GM12878 (cell line): ENCODE results near the gene UQCC2. TPM values are rescaled to one million over a fixed set of nuclear protein-coding genes. Genes with fewer than 3 reads are reported as not detected.

Experiments
- ATAC-seq: fragments of 200-7000 bp; cut with Tn5 transposase; 3 replicates; pipeline ENCODE4 v1.9.1; 2020; ENCODE audit warnings: mild to moderate bottlenecking, moderate library complexity
- BruUV-seq: library from RNA; stranded (reverse); fragments of 400-500 nt; replicated peaks from 2 replicates; lab custom pipeline; 2021; lab: Mats Ljungman, UMichigan
- CTCF ChIA-PET: fragments of 300-600 bp; sonication (Branson Sonifier 250); formaldehyde crosslinking; extraction: SDS; loops from one replicate; lab custom pipeline; 2021; ENCODE audit warnings: inconsistent platforms; lab: Yijun Ruan, JAX
- POLR2A ChIA-PET: fragments of 350-600 bp; formaldehyde crosslinking; extraction: SDS; loops from one replicate; lab custom pipeline; 2021; ENCODE audit warnings: inconsistent platforms; lab: Charles Lee
- RAD21 ChIA-PET: fragments of 300-600 bp; sonication (Branson Sonifier 250); formaldehyde crosslinking; loops from one replicate; lab custom pipeline; 2023; ENCODE audit warnings: antibody characterized with exemption; ENCODE audit not compliant: unreplicated experiment; lab: Charles Lee
- SMC1A ChIA-PET: fragments of 300-600 bp; sonication (Branson Sonifier 250); formaldehyde crosslinking; loops from one replicate; lab custom pipeline; 2023; ENCODE audit not compliant: unreplicated experiment, uncharacterized antibody; lab: Charles Lee
- DNase-seq: peaks from one replicate; pipeline ENCODE4 v3.0.0-alpha.2; 2011; ENCODE audit warnings: low read depth, low spot score
- FAIRE-seq: peaks from 3 replicates; lab custom pipeline; 2011; peaks lifted over from hg19 to GRCh38; lab: Jason Lieb, UNC
- H2AFZ ChIP-seq: 2 replicates; pipeline ENCODE4 v1.6.0; 2011; ENCODE audit warnings: low read depth, low read length, control low read depth; ENCODE audit not compliant: control insufficient read depth
- H3K27ac ChIP-seq: 2 replicates; pipeline ENCODE4 v1.5.1; 2011; ENCODE audit warnings: control low read depth; ENCODE audit not compliant: control insufficient read depth, insufficient read depth
- H3K27me3 ChIP-seq, 2 experiments: replicated peaks in 1 of 2; 2 replicates each; pipeline versions ENCODE4 v1.6.0 to v1.6.1; 2011; ENCODE audit warnings: low read length in 1 of 2; ENCODE audit not compliant: control insufficient read depth in 2 of 2, insufficient read depth in 2 of 2
- H3K36me3 ChIP-seq, 2 experiments: 2 replicates each; pipeline ENCODE4 v1.5.1; 2011; ENCODE audit warnings: low read length in 1 of 2; ENCODE audit not compliant: control insufficient read depth in 2 of 2, insufficient read depth in 2 of 2
- H3K4me1 ChIP-seq: 2 replicates; pipeline ENCODE4 v1.6.1; 2011; ENCODE audit warnings: mild to moderate bottlenecking, low read length, moderate library complexity, mixed read lengths; ENCODE audit not compliant: control insufficient read depth, insufficient read depth
- H3K4me2 ChIP-seq: 2 replicates; pipeline ENCODE4 v1.6.0; 2011; ENCODE audit warnings: control low read depth; ENCODE audit not compliant: control insufficient read depth, insufficient read depth
- H3K4me3 ChIP-seq: fragments of 200-600 bp; sonication (generic); 2 replicates; pipeline ENCODE4 v1.5.1; 2016
- H3K79me2 ChIP-seq: 2 replicates; pipeline ENCODE4 v1.6.0; 2011; ENCODE audit warnings: low read length; ENCODE audit not compliant: control insufficient read depth, insufficient read depth
- H3K9ac ChIP-seq: 2 replicates; pipeline ENCODE4 v1.8.0; 2011; ENCODE audit warnings: low read length, control low read depth, mixed read lengths; ENCODE audit not compliant: control insufficient read depth, insufficient read depth
- H3K9me3 ChIP-seq: replicated peaks from 3 replicates; pipeline ENCODE4 v1.5.1; 2011; ENCODE audit warnings: mild to moderate bottlenecking, low read length; ENCODE audit not compliant: control insufficient read depth, insufficient read depth
- H4K20me1 ChIP-seq: 2 replicates; pipeline ENCODE4 v1.6.0; 2011; ENCODE audit not compliant: control insufficient read depth, insufficient read depth
- ATF2 ChIP-seq: IDR thresholded peaks from 2 replicates; pipeline ENCODE4 v1.6.1; 2012; ENCODE audit warnings: low read length, inconsistent platforms
- CEBPZ ChIP-seq: fragments of 150-350 bp; IDR thresholded peaks from 2 replicates; pipeline ENCODE4 v1.6.1; 2016; ENCODE audit warnings: low read depth, low read length
- CHD1 ChIP-seq: IDR thresholded peaks from 2 replicates; pipeline ENCODE4 v1.6.1; 2012; ENCODE audit warnings: low read depth, low read length, improper control_type of control experiment
- ELK1 ChIP-seq: IDR thresholded peaks from 2 replicates; pipeline ENCODE4 v1.6.1; 2012; ENCODE audit warnings: low read depth, low read length, improper control_type of control experiment
- EP300 ChIP-seq, 2 experiments: fragments of 150-350 bp in 1 of 2; IDR thresholded peaks; 2 replicates each; pipeline ENCODE4 v1.6.1; 2011 to 2012; ENCODE audit warnings: low read depth in 2 of 2, low read length in 2 of 2, borderline replicate concordance in 1 of 2, improper control_type of control experiment in 1 of 2, inconsistent platforms in 1 of 2; ENCODE audit not compliant: control insufficient read depth in 1 of 2
- HDAC2 ChIP-seq: fragments of 200-600 bp; sonication (generic); IDR thresholded peaks from 2 replicates; pipeline ENCODE4 v1.6.1; 2017
- MAX ChIP-seq: IDR thresholded peaks from 2 replicates; pipeline ENCODE4 v1.6.1; 2012; ENCODE audit warnings: low read depth, low read length, improper control_type of control experiment
- MEF2A ChIP-seq: IDR thresholded peaks from 2 replicates; pipeline ENCODE4 v1.6.1; 2011; ENCODE audit warnings: low read depth, mild to moderate bottlenecking, low read length, moderate library complexity; ENCODE audit not compliant: insufficient read depth
- RUNX3 ChIP-seq: IDR thresholded peaks from 2 replicates; pipeline ENCODE4 v1.6.1; 2012; ENCODE audit warnings: low read length, inconsistent platforms
- SPI1 ChIP-seq: IDR thresholded peaks from 2 replicates; pipeline ENCODE4 v1.6.1; 2011; ENCODE audit warnings: low read depth, mild to moderate bottlenecking, low read length, moderate library complexity, borderline replicate concordance; ENCODE audit not compliant: insufficient read depth
- ZBTB11 ChIP-seq: fragments of 450-650 bp; formaldehyde crosslinking; IDR thresholded peaks from 2 replicates; pipeline ENCODE4 v1.5.0; 2022; ENCODE audit warnings: mild to moderate bottlenecking, missing genetic modification characterization
- ZNF274 ChIP-seq: IDR thresholded peaks from one replicate; pipeline ENCODE4 v1.8.0; 2011; ENCODE audit not compliant: insufficient read length, insufficient read depth
- ZNF384 ChIP-seq: IDR thresholded peaks from 2 replicates; pipeline ENCODE4 v1.6.1; 2012; ENCODE audit warnings: low read depth, mild to moderate bottlenecking, low read length, improper control_type of control experiment, borderline replicate concordance
- WGBS: methylation state at CpG from one replicate; pipeline ENCODE4 v1.1.6; 2016; ENCODE audit warnings: low lambda C conversion rate; ENCODE audit not compliant: insufficient replicate concordance, insufficient coverage; ENCODE audit errors: missing lambda C conversion rate; 5-methylcytosine and 5-hydroxymethylcytosine counted together
- in situ Hi-C: fragments of 300-500 bp; cut with MboI; formaldehyde crosslinking; loops from 9 replicates; pipeline ENCODE4 v1.14.3; 2018; ENCODE audit warnings: mixed read lengths
- intact Hi-C: fragments of 100-400 bp; cut with micrococcal nuclease; formaldehyde crosslinking; loops from one replicate; pipeline ENCODE4 v1.14.2; 2022; ENCODE audit not compliant: unreplicated experiment
- polyA plus RNA-seq, 11 experiments: library from polyadenylated mRNA; depleted of rRNA in 4 of 11; unstranded in 6 of 11; stranded (reverse) in 5 of 11; fragments of >200 nt; fragmentation: Nextera tagmentation in 4 of 11; fragmentation: Illumina TruSeq in 1 of 11; extraction: Ambion mirVana in 4 of 11; extraction: Trizol in 1 of 11; gene quantifications; 1 replicate in 1 of 11; 2 replicates in 10 of 11; pipeline versions ENCODE4 v1.2.1 to v1.2.3, GENCODE V29; 2011 to 2016; ENCODE audit warnings: inconsistent platforms in 2 of 11, missing spikeins in 2 of 11, low read depth in 1 of 11
- total RNA-seq, 4 experiments: library from RNA; depleted of rRNA in 3 of 4; stranded (reverse); fragments of >200 nt in 3 of 4; fragmentation: Illumina TruSeq in 1 of 4; extraction: Trizol in 1 of 4; gene quantifications; 2 replicates each; pipeline versions ENCODE4 v1.2.1 to v1.2.3, GENCODE V29; 2013 to 2021

Gene UQCC2
- total and polyA plus RNA-seq, 10 of the 15 experiments (the other 5 are each of a cell fraction or from before 2014, with no cell fraction given) = 40.6 to 478 (median 71.2) TPM

GRCh38 chr6:33694977-33695376 is 16.5 kb downstream of the UQCC2 start:
- H4K20me1 ChIP-seq = no peaks in the 10 kb centered on the region
- POLR2A ChIA-PET = no interaction called here
- no peaks in the 10 kb centered on the region for H3K79me2 ChIP-seq
- H3K4me1 ChIP-seq = peaks cover 29% of the 10 kb centered on the region
- WGBS = 99% methylated on average over 5 of the region's 5 CpGs
- H3K27me3 ChIP-seq = no peaks in the 10 kb centered on the region
- no peak overlapping the region for H3K4me2 ChIP-seq
- FAIRE-seq (no peak), ATAC-seq (no peak), DNase-seq (no peak)
- no peaks in the 10 kb centered on the region for H3K9me3 ChIP-seq
- no peak overlapping the region for H2AFZ ChIP-seq
- no peak overlapping the region for H3K4me3 ChIP-seq
- SMC1A ChIA-PET = interaction anchor here (0.5 to 1.1 kb wide), 2 partner anchors 105 to 377 kb away, joined by 3 read pairs; partner anchors contain the start of gene ZBTB22
- BruUV-seq = no TSS peak
- intact Hi-C loops = no loop called here
- in situ Hi-C loops = no loop called here
- H3K9ac ChIP-seq = no peak overlapping the region
- H3K36me3 ChIP-seq = peaks cover 30 to 40% of the 10 kb centered on the region in 2 experiments
- RAD21 ChIA-PET = interaction anchor here (1.3 kb wide), 1 partner anchor 105 kb away, joined by 3 read pairs; no protein-coding TSS in a partner anchor
- no peak overlapping the region for H3K27ac ChIP-seq
- CTCF ChIA-PET = interaction anchor here (2.4 kb wide), 1 partner anchor 105 kb away, joined by 6 read pairs; no protein-coding TSS in a partner anchor
- TF ChIP-seq SPI1 (no peak), ZNF274 (no peak), HDAC2 (no peak), ZNF384 (no peak), ZBTB11 (no peak), EP300 (IDR thresholded peaks at IDR 0.05; ENCODE audit: borderline replicate concordance in 1 of 2, control insufficient read depth in 1 of 2, low read depth in 2 of 2, low read length in 2 of 2) (no peak), MAX (no peak), ELK1 (no peak), CHD1 (no peak), CEBPZ (no peak), RUNX3 (no peak), ATF2 (no peak), MEF2A (no peak)
